ENCODE measurements around the gene ACSF3.

ACSF3 gene

DNA sequence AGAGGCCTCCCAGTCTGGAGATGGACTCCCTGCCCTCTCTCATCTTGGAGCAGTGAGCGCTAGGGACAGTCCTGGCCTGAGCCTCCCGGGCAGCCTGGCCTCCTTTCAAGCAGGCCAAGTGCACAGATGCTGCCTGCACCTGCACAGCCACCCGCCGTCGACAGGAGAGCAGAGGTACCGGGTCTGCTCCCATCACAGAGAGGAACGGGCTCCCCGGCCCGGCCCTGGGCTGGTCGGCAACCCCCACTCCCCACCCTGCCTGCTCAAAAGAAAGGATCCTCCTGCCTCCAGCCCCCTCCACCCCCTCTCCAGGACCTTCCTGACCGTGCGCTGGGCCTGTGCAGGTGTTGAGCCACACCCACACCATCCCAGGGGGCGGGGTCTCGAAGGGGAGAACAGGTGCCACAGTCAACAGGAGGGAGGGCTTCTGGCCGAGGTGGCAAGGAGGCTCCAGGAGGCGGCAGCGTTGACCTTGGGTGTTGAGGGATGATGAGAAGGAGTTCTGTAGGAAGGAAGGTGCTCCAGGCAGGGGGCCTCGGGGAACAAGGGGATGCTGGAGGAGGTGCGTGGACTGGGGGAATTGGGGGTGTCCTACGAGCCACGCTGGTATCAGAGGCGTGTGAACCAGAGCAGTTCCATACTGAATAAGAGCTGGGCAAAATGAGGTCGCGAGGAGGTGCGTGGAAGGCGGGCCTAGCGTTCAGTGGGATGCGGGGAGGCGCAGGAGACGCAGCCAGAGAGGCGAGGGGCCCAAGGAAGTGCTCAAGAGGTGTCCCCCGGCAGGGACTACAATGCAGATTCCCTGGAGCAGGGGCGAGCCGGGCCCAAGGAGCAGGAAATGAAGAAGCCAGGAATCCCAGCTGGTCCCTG is 76.9 kb downstream of the ACSF3 start:
- Histone ChIP-seq H3K27ac (ENCODE audit: insufficient read depth in 1 of 2, low read depth in 1 of 2, low read length in 2 of 2, poor library complexity in 1 of 2, severe bottlenecking in 2 of 2) (no peak overlapping the region), H3K4me1 (ENCODE audit: control extremely low read depth in 1 of 4, control insufficient read depth in 4 of 4, insufficient read depth in 4 of 4, low read length in 3 of 4) (peaks cover 0 to 26% (median 22%) of the 10 kb centered on the region in 4 experiments), H3K27me3 (replicated peaks in 2 of 5; ENCODE audit: control insufficient read depth in 4 of 5, insufficient read depth in 5 of 5, low read length in 4 of 5) (peaks cover 0 to 18% (median 5%) of the 10 kb centered on the region in 5 experiments), H3K4me3 (ENCODE audit: control insufficient read depth in 1 of 7, extremely low read depth in 1 of 7, insufficient read depth in 4 of 7, low read depth in 2 of 7, low read length in 6 of 7) (peak overlapping the region in 4 of 7 experiments; percentile 23 to 67 (median 50)), H3K36me3 (ENCODE audit: control insufficient read depth in 4 of 4, insufficient read depth in 4 of 4, low read length in 3 of 4) (no peaks in the 10 kb centered on the region), H3K9me3 (ENCODE audit: control extremely low read depth in 1 of 5, control insufficient read depth in 4 of 5, insufficient read depth in 2 of 5, low read depth in 1 of 5, low read length in 4 of 5) (no peaks in the 10 kb centered on the region)
- POLR2A ChIA-PET = no interaction called here
- DNase-seq = peak in 1 of 3 donors; percentile 43
- WGBS (ENCODE audit: insufficient coverage) = 9% methylated on average over 22 of the region's 34 CpGs
- CTCF ChIA-PET = interaction anchor here (0.9 to 1.7 kb wide), 4 partner anchors 43 to 433 kb away, joined by 3 to 5 read pairs (median 4); no protein-coding TSS in a partner anchor

DNA sequence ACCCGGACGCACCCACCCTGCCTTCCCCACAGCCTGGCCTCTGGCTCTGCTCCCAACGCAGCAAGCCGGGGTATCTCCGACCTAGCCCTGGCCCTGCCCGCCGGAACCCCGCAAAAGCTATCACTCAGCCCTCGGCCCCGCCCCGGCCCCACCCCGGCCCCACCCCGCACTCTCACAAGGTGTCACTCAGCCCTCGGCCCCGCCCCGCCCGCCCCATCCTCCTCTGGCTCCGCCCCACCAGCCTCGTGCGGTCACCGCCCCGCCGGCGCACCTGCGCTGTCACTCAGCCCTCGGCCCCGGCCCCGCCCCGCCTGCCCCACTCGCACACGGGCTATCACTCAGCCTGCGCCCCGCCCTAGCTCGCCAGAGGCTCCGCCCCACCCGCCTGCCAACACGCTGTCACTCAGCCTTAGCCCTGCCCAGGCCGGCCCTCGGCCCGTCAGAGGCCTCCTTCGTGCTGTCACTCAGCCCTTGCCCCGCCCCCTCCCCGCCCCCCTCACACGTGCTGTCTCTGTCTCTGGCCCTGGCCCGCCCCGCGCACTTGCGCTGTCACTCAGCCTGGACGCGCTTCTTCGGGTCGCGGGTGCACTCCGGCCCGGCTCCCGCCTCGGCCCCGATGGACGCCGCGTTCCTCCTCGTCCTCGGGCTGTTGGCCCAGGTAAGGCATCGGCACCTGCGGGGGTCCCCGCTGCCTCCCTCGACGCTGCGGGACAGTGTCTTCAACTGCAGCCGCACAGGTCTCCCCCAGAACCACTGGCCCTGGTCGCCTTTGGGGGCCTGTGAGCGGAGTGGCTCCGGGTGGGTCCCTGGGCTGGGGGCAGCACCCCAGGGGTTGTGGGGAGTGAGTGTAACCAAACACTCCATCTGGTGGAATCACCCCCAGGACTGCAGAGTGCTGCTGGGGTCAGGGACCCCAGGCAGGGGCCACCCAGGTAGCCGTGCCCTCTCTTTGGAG is 77.8 kb downstream of the ACSF3 start, which contains the start of gene CDH15:
TSS of gene CDH15 (plus strand) at position 533 of the 955 bp plus-strand sequence. CDS start at position 617, 84 bp downstream.
- Histone ChIP-seq H3K4me1 (ENCODE audit: control extremely low read depth in 1 of 4, control insufficient read depth in 4 of 4, insufficient read depth in 4 of 4, low read length in 3 of 4) (peaks cover 0 to 29% (median 23%) of the 10 kb centered on the region in 4 experiments), H3K4me3 (ENCODE audit: control insufficient read depth in 1 of 7, extremely low read depth in 1 of 7, insufficient read depth in 4 of 7, low read depth in 2 of 7, low read length in 6 of 7) (peak within 1 kb of the TSS in 5 of 7 experiments; percentile 6 to 67 (median 48)), H3K36me3 (ENCODE audit: control insufficient read depth in 4 of 4, insufficient read depth in 4 of 4, low read length in 3 of 4) (no peaks in the 10 kb centered on the region), H3K27me3 (replicated peaks in 2 of 5; ENCODE audit: control insufficient read depth in 4 of 5, insufficient read depth in 5 of 5, low read length in 4 of 5) (peaks cover 0 to 18% (median 5%) of the 10 kb centered on the region in 5 experiments), H3K27ac (ENCODE audit: insufficient read depth in 1 of 2, low read depth in 1 of 2, low read length in 2 of 2, poor library complexity in 1 of 2, severe bottlenecking in 2 of 2) (no peak within 1 kb of the TSS), H3K9me3 (ENCODE audit: control extremely low read depth in 1 of 5, control insufficient read depth in 4 of 5, insufficient read depth in 2 of 5, low read depth in 1 of 5, low read length in 4 of 5) (no peaks in the 10 kb centered on the region)
- peak; percentile 94 to 96 (median 96) for DNase-seq
- CTCF ChIA-PET = interaction anchor here (0.9 to 1.2 kb wide), 2 partner anchors 42 to 53 kb away, joined by 3 to 5 read pairs; no protein-coding TSS in a partner anchor
- WGBS (ENCODE audit: insufficient coverage) = 6% methylated on average over 47 of the region's 74 CpGs
- POLR2A ChIA-PET = interaction anchor here (0.6 kb wide), 1 partner anchor 23 kb away, joined by 3 read pairs; no protein-coding TSS in a partner anchor

DNA sequence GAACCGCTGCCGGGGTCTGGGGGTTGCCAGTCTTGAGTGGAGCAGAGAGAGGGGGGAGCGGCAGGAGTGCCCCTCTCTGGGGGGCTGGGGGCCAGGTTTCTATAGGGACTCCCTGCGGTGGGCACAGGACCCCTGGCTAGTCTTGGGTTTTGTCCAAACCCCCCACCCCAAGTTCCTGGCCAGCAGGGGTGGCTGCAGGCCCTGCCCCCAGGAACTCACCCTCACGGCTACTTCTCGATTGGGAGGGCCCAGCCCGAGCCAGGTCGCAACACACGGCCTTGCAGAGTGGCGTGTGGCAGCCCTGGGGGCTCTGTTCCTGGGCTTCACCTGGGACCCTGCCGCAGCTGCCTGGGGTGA is 78.5 kb downstream of the ACSF3 start:
- Histone ChIP-seq H3K27me3 (replicated peaks in 2 of 5; ENCODE audit: control insufficient read depth in 4 of 5, insufficient read depth in 5 of 5, low read length in 4 of 5) (peaks cover 0 to 18% (median 5%) of the 10 kb centered on the region in 5 experiments), H3K4me1 (ENCODE audit: control extremely low read depth in 1 of 4, control insufficient read depth in 4 of 4, insufficient read depth in 4 of 4, low read length in 3 of 4) (peaks cover 0 to 27% (median 19%) of the 10 kb centered on the region in 4 experiments), H3K4me3 (ENCODE audit: control insufficient read depth in 1 of 7, extremely low read depth in 1 of 7, insufficient read depth in 4 of 7, low read depth in 2 of 7, low read length in 6 of 7) (no peak overlapping the region), H3K36me3 (ENCODE audit: control insufficient read depth in 4 of 4, insufficient read depth in 4 of 4, low read length in 3 of 4) (no peaks in the 10 kb centered on the region), H3K27ac (ENCODE audit: insufficient read depth in 1 of 2, low read depth in 1 of 2, low read length in 2 of 2, poor library complexity in 1 of 2, severe bottlenecking in 2 of 2) (no peak overlapping the region), H3K9me3 (ENCODE audit: control extremely low read depth in 1 of 5, control insufficient read depth in 4 of 5, insufficient read depth in 2 of 5, low read depth in 1 of 5, low read length in 4 of 5) (no peaks in the 10 kb centered on the region)
- POLR2A ChIA-PET = interaction anchor here (0.6 kb wide), 1 partner anchor 23 kb away, joined by 3 read pairs; no protein-coding TSS in a partner anchor
- DNase-seq = no peak
- CTCF ChIA-PET = no interaction called here
- WGBS (ENCODE audit: insufficient coverage) = 94% methylated on average over 8 of the region's 11 CpGs

DNA sequence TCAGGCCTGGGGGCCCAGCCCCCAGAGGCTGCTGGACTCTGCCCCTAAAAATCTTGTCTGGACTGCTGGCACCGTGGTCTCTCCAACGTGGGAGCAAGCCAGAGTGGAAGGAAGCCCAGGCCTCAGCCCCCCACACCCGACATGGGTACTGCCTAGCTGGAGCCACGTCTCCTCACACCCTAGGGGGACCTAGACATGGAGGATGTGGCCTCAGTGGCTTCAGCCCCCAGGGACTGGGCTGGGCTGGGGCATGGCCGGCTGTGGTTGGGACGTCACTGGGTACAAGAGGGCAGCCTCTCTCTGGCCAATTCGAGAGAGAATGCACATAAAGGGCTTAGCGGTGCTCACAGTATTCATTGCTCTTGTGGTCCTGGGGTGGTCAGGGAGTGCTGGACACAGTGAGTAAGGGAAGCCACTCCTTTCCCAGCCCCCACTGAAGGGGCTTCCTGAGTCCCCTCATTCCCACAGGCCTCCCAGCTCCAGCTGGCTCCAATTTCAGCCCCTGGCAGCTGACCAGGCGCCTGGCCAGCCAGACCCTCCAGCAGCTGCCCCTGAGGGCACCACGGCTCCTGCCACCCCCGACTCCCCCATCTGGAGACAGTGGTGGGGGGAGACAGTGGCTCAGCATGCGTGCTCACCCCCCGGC is 79.0 kb downstream of the ACSF3 start:
- 85% methylated on average over 11 of the region's 13 CpGs for WGBS (ENCODE audit: insufficient coverage)
- ChIA-PET POLR2A (interaction anchor here (0.6 kb wide), 1 partner anchor 22 kb away, joined by 3 read pairs; no protein-coding TSS in a partner anchor), CTCF (interaction anchor here (1.4 kb wide), 1 partner anchor 42 kb away, joined by 4 read pairs; no protein-coding TSS in a partner anchor)
- H3K4me1 ChIP-seq (ENCODE audit: control extremely low read depth in 1 of 4, control insufficient read depth in 4 of 4, insufficient read depth in 4 of 4, low read length in 3 of 4) = peaks cover 0 to 23% (median 15%) of the 10 kb centered on the region in 4 experiments
- peaks cover 0 to 18% (median 5%) of the 10 kb centered on the region in 5 experiments for H3K27me3 ChIP-seq (replicated peaks in 2 of 5; ENCODE audit: control insufficient read depth in 4 of 5, insufficient read depth in 5 of 5, low read length in 4 of 5)
- no peak for DNase-seq
- H3K9me3 ChIP-seq (ENCODE audit: control extremely low read depth in 1 of 5, control insufficient read depth in 4 of 5, insufficient read depth in 2 of 5, low read depth in 1 of 5, low read length in 4 of 5) = no peaks in the 10 kb centered on the region
- H3K27ac ChIP-seq (ENCODE audit: insufficient read depth in 1 of 2, low read depth in 1 of 2, low read length in 2 of 2, poor library complexity in 1 of 2, severe bottlenecking in 2 of 2) = no peak overlapping the region
- H3K36me3 ChIP-seq (ENCODE audit: control insufficient read depth in 4 of 4, insufficient read depth in 4 of 4, low read length in 3 of 4) = no peaks in the 10 kb centered on the region
- no peak overlapping the region for H3K4me3 ChIP-seq (ENCODE audit: control insufficient read depth in 1 of 7, extremely low read depth in 1 of 7, insufficient read depth in 4 of 7, low read depth in 2 of 7, low read length in 6 of 7)

DNA sequence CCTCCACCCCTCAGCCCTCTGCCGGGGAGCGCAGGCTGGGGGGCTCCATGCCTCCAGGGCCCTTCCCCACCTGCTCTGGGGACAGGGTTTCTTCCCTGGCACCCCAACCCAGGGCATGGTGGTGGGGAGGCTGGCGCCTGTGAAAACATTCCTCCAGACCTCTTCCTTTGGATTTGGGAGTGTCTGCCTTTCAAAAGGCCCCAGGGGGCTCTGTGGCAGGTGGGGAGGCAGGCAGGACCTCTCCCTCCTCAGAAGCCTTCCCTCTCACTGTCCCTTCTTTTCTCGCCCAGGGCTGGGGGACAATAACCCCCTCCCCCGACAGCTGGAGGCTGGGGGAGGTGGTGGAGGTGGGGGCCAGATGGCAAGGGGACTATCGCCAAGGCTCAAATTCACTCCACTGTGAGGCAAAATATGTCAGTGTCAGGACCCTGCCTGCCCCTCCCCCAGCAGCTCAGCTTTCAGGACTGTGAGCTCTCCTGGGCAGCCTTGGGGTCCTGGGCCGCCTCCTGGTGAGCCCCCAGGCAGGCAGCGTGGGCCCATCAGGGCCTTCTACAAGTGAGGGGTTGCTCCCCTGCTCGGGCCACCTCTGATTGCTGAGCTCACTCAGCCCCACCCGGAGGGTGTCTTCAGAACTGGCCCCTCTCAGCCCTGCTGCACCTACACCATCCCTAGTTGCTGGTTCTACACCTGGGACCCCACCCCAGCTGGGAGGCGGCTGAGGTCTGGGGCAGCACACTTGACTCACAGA is 79.7 kb downstream of the ACSF3 start:
- Histone ChIP-seq H3K27ac (ENCODE audit: insufficient read depth in 1 of 2, low read depth in 1 of 2, low read length in 2 of 2, poor library complexity in 1 of 2, severe bottlenecking in 2 of 2) (no peak overlapping the region), H3K9me3 (ENCODE audit: control extremely low read depth in 1 of 5, control insufficient read depth in 4 of 5, insufficient read depth in 2 of 5, low read depth in 1 of 5, low read length in 4 of 5) (no peaks in the 10 kb centered on the region), H3K4me3 (ENCODE audit: control insufficient read depth in 1 of 7, extremely low read depth in 1 of 7, insufficient read depth in 4 of 7, low read depth in 2 of 7, low read length in 6 of 7) (no peak overlapping the region), H3K36me3 (ENCODE audit: control insufficient read depth in 4 of 4, insufficient read depth in 4 of 4, low read length in 3 of 4) (no peaks in the 10 kb centered on the region), H3K4me1 (ENCODE audit: control extremely low read depth in 1 of 4, control insufficient read depth in 4 of 4, insufficient read depth in 4 of 4, low read length in 3 of 4) (peaks cover 0 to 21% (median 15%) of the 10 kb centered on the region in 4 experiments), H3K27me3 (replicated peaks in 2 of 5; ENCODE audit: control insufficient read depth in 4 of 5, insufficient read depth in 5 of 5, low read length in 4 of 5) (peaks cover 0 to 18% (median 5%) of the 10 kb centered on the region in 5 experiments)
- WGBS (ENCODE audit: insufficient coverage) = 98% methylated on average over 8 of the region's 11 CpGs
- ChIA-PET CTCF (interaction anchor here (0.8 to 1.4 kb wide), 2 partner anchors 19 to 41 kb away, joined by 3 to 4 read pairs; no protein-coding TSS in a partner anchor), POLR2A (no interaction called here)
- DNase-seq = no peak
